HT1080 (cell line): Measurements from ENCODE around the gene EYA4. TPM values are rescaled to one million over a fixed set of nuclear protein-coding genes. Genes with fewer than 3 reads are reported as not detected.

Source experiments
- DNase-seq: peaks from one replicate; pipeline ENCODE4 v3.0.0-alpha.2; 2015; ENCODE audit warnings: low read depth
- total RNA-seq: library from RNA; depleted of rRNA; stranded (reverse); fragments of >200 nt; shearing (Covaris generic); gene quantifications from 2 replicates; pipeline ENCODE4 v1.2.3, GENCODE V29; 2014

Gene EYA4
- total RNA-seq, 1 experiment from 2014 or later, result 23.7 TPM

- DNase-seq, result no peak
Measured at GRCh38 chr6:133288662-133289061, 47.5 kb downstream of the EYA4 start.

GRCh38 chr6:133289733-133290306, 48.7 kb downstream of the EYA4 start:
- DNase-seq, result no peak

GRCh38 chr6:133290930-133291329, 49.8 kb downstream of the EYA4 start:
- DNase-seq, result no peak

GRCh38 chr6:133291671-133292070, 50.5 kb downstream of the EYA4 start:
- DNase-seq, result no peak

GRCh38 chr6:133297657-133298056, 56.5 kb downstream of the EYA4 start:
- no peak for DNase-seq

GRCh38 chr6:133298335-133298734, 57.2 kb downstream of the EYA4 start:
- DNase-seq, result no peak

- no peak for DNase-seq
Measured at GRCh38 chr6:133298801-133299200, 57.6 kb downstream of the EYA4 start.

- no peak for DNase-seq
Measured at GRCh38 chr6:133300896-133301295, 59.7 kb downstream of the EYA4 start.

- no peak for DNase-seq
Measured at GRCh38 chr6:133301835-133302234, 60.7 kb downstream of the EYA4 start.

GRCh38 chr6:133306931-133307330, 65.8 kb downstream of the EYA4 start:
- DNase-seq, result no peak

- no peak for DNase-seq
Measured at GRCh38 chr6:133309579-133309978, 68.4 kb downstream of the EYA4 start.

- DNase-seq, result no peak
Measured at GRCh38 chr6:133312006-133312405, 70.8 kb downstream of the EYA4 start.

- DNase-seq, result no peak
Measured at GRCh38 chr6:133313068-133313467, 71.9 kb downstream of the EYA4 start.

GRCh38 chr6:133314947-133315346, 73.8 kb downstream of the EYA4 start:
- no peak for DNase-seq

- DNase-seq, result no peak
Measured at GRCh38 chr6:133315811-133316210, 74.7 kb downstream of the EYA4 start.

- DNase-seq, result no peak
Measured at GRCh38 chr6:133317704-133318103, 76.5 kb downstream of the EYA4 start.

- DNase-seq, result no peak
Measured at GRCh38 chr6:133326584-133326983, 85.4 kb downstream of the EYA4 start.

- DNase-seq, result no peak
Measured at GRCh38 chr6:133333852-133334251, 92.7 kb downstream of the EYA4 start.

GRCh38 chr6:133337308-133337707, 96.2 kb downstream of the EYA4 start:
- DNase-seq, result peak; percentile 49

- no peak for DNase-seq
Measured at GRCh38 chr6:133339543-133340384, 98.6 kb downstream of the EYA4 start.

GRCh38 chr6:133340557-133340956, 99.4 kb downstream of the EYA4 start:
- peak; percentile 49 for DNase-seq

GRCh38 chr6:133341607-133342158, 100.5 kb downstream of the EYA4 start:
- peak; percentile 72 for DNase-seq

- DNase-seq, result no peak
Measured at GRCh38 chr6:133343220-133343619, 102.1 kb downstream of the EYA4 start.
